ENCODE results near the gene HEPACAM2.

HEPACAM2 gene

DNA sequence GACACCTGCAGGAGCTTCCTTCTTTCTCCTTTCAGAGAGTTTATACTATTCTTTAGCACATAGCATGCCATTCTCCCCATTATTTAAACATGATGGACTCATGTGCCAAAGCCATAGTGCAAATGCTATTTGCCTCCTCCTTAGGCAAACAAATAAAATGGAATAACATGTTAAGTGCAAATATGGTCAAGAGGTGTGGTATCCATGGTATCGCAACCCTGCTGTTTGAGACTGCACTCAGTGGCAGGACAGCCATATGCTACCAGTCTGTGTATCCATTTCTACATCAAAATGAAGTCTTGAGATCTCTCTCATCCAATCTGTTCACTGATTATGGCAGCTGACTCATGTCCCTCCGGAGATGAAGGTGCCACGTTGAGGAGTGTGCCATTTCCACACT is 22.8 kb downstream of the HEPACAM2 start:
- in situ Hi-C loops (cut with MboI; ENCODE audit: low sequenced_read_pairs) = no loop called here

DNA sequence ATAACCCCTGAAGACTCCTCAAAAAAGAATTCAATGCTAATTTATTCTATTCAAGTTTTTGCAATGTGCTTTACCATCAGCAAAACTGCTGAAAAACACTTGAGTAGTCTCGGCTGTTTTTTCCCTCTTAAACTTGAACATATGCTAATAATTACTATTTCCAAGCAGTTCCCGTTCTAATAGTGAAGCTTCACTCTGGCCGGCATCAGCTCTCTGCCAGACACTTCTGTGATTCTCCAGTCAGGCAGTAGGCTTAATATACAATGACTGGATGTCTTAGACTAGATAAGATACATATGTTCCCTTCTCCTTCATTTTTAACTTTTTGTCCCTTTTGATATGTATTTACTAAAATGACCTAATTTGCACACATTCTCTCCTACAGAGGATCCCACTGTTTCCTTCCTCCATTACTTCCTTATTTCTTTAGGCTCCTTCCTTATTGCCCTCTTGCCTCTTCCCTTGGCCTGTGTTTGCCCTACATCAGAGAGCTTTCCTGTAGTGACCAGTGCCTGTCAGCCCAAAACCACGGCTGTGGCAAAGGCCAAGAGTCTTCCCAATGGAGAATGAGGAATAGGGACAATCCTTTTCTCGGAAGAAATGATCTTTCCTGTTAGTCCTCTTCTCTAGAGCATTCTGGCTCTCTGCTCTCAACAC is 23.5 kb downstream of the HEPACAM2 start:
- in situ Hi-C loops (cut with MboI; ENCODE audit: low sequenced_read_pairs) = no loop called here

DNA sequence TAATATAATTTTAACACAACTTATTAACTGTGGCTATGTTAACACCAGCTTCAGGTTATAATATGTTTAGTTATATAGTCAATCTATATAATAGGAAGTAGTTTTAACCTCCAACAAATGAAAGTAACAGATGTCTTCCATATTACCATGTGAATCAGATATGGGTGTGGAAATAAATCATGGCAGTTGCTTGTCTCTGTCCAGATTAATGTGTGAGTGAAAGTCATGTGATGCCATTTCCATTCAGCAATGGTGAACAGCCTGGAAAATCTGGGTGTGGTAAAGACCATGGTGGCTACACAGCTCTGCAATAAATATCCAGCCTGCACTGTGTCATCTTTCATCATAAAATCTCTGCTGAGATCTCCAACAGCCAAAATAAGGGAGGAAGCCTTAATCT is 27.8 kb downstream of the HEPACAM2 start:
- in situ Hi-C loops (cut with MboI; ENCODE audit: low sequenced_read_pairs) = no loop called here

DNA sequence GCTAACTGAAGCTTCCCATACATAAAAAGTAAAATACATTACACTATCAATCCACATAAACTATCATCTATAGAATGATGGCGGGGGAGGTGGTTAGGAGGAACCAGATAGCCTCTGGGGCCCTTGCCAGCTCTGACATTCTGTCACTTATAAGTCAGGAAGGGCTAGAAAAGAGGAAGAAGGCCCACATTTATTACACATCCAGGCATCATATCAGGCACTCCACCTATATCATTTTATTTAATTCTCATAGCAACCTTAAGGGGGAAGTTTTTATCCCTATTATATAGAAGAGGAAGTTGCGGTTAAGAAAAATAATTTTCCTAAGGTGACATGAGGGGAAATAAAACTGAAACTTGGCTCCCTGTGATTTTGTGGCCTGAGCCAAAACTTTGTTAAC is 29.9 kb downstream of the HEPACAM2 start:
- in situ Hi-C loops (cut with MboI; ENCODE audit: low sequenced_read_pairs) = no loop called here

DNA sequence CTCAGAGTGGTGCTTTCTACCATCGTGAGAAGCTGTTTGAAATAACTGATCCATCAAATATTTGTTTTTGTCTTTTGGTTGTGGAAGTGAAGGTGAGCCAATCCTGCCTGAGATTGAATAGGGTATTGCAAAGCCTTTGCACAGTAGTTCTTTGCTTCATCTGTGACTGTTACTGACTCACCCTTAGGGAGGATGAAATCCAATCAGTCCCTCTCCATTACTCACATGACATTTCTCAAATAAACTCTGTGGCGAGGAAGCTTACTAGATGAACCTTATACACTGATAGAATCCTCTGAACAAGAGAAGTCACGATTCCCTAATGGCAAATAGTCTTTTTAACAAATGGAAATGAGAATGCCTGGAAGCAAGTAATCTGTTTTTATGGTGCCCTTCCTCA is 31.9 kb downstream of the HEPACAM2 start:
- in situ Hi-C loops (cut with MboI; ENCODE audit: low sequenced_read_pairs) = no loop called here

DNA sequence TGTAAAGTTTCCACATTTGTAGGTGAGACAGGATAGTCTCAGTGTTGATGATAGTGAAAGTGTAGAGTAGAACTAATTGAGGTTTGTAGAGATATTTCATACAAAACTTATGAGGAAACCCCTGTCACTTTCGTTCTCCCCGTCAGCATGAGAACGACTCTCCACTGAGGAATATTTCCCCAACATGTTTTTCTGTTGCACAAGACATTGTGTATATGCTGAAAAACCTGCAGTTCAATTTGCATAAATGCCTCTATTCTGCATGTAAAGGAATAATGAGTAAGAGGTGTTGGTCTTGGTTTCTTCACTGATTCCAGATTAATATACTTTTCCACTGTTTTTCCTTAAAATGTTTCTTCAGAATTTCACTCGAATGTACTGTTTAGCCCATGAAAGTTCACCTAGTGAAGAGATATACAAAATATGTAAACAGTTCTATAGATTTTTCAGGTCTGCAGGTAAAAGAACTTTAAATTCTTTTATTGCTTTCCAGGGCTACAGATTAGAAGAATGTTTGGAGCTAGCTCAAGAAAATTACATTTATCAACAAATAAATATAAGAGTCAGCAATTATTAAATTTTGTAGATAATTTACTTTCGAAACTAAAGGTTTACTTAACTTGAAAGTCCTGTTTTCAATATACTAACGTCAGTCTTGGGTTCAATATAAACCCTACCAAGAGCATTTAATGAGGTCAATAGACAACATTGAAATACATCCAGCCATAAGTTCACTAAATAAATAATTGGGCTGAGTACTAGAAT is 37.2 kb downstream of the HEPACAM2 start:
- in situ Hi-C loops (cut with MboI; ENCODE audit: low sequenced_read_pairs) = no loop called here

DNA sequence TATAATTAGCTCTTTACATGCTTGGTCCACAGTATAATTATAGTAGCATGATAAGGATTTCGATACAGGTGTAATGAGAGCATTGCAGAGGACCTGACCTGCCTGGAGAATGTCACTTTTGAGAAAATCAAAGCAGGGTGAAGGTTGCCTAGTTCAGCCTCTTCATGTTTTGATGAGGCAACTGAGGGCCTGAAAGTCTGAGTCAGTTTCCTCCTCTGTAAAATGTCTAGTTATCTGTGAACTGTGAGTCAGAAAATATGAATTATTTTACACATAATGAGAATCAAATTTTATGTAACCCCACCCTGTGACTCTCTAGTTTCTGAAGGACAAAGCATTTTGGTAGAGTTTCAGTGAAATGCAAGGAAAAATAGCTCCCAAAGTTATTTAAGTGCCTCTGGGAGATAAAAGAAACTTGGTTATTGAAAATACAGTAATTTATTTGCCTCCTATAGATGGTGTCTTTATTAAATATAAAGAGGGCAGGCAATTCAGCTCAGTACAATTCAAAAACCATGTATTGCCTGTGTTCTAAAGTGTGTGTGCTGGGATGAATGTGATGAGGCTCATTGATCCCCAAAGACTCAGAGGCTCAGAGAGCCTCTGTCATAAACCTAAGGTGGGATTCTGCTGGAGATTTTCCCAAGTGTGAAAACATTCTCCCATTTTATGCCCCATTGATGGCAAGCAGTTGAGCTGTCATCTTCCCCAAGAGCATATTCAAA is 40.8 kb downstream of the HEPACAM2 start:
- in situ Hi-C loops (cut with MboI; ENCODE audit: low sequenced_read_pairs) = no loop called here

DNA sequence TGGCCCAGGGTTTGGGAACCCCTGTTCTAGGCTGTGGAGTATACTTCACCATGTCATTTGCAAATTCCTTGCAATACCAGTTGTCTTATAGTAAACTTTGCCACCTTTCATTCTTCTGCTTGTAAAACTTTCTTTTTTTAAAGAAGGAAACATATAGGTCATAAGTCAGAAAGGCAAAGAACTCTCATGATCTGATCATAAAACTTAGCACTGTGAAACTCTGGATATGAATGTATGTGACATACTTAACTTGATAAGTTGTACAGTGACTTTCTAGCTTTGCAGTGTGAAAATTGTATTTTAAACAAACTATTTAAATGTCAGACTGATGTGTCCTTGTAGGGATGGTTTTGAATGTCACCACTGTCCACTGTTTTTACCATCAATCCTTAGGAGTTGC is 47.1 kb downstream of the HEPACAM2 start:
- in situ Hi-C loops (cut with MboI; ENCODE audit: low sequenced_read_pairs) = no loop called here

DNA sequence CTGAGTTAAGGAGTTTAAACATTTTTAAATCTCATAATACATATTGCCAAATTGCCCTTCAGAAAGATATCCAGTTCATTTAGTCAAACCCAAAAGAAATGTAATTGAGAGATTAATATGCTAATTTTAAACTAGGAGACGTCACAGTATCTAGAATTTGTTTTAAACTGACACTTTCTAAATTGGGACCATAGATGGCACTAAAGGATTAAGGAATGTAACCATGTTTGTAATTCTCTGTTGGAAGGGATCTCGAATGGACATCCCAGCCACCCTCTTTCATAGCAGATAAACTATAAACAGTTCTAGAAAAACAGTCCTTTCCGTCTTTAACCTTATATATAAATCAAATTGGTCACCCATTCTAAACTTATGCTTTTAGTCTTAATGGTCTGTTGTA is 48.1 kb downstream of the HEPACAM2 start:
- in situ Hi-C loops (cut with MboI; ENCODE audit: low sequenced_read_pairs) = no loop called here

DNA sequence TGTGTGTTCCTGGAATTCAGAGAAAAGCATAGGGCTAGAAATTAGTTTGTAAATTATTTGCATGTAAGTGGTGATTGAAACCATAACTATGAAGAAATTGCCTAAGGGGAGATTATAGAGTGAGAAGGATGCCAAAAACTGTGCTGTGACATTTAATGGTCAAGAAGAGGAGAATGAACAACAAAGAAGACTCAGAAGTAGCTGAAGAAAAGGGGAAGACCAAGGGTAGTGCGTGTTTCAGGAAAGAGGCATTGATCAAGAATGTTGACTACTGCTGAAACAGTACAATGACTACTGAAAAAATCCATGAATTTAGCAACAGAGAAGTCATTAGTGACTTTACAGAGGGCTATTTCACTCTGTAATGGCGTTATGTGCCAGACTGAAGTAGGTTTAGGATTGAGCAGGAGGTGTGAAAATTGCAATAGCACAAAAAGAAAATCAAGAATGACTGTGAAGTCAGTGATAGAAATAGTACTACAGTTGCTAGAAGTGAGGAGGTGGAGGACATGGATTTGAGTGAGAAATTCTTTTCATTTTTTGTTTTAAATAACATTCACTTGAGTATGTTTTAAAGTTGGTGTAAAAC is 49.2 kb downstream of the HEPACAM2 start:
- in situ Hi-C loops (cut with MboI; ENCODE audit: low sequenced_read_pairs) = no loop called here

DNA sequence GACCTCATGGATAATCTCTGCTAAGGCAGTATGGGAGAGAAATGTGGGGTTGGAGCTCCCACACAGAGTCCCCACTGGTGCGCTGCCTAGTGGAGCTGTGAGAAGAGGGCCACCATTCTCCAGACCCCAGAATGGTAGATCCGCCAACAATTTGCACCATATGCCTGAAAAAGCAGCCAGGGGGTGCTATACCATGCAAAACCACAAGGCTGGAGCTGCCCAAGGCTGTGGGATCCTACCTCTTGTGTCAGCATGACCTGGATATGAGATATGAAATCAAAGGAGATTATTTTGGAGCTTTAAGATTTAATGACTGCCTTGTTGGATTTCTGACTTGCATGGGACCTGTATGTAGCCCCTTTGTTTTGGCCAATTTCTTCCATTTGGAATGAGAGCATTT is 51.0 kb downstream of the HEPACAM2 start:
- in situ Hi-C loops (cut with MboI; ENCODE audit: low sequenced_read_pairs) = no loop called here

DNA sequence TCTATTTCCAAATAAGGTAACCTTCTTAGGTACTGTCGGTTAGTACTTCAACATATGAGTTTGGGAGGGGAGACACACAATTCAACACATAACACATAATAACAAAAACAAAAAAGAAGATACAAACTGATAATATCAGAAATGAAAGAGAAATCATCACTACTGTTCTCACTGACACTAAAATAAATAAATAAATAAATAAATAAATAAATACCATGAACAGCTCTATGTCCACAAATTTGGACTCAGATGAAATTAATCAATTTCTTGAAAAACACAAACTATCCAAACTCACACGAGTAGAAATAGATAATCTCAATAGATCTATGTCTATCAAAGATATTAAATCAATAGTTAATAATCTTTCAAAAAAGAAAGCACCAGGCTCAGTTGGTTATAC is 53.6 kb downstream of the HEPACAM2 start:
- in situ Hi-C loops (cut with MboI; ENCODE audit: low sequenced_read_pairs) = no loop called here

DNA sequence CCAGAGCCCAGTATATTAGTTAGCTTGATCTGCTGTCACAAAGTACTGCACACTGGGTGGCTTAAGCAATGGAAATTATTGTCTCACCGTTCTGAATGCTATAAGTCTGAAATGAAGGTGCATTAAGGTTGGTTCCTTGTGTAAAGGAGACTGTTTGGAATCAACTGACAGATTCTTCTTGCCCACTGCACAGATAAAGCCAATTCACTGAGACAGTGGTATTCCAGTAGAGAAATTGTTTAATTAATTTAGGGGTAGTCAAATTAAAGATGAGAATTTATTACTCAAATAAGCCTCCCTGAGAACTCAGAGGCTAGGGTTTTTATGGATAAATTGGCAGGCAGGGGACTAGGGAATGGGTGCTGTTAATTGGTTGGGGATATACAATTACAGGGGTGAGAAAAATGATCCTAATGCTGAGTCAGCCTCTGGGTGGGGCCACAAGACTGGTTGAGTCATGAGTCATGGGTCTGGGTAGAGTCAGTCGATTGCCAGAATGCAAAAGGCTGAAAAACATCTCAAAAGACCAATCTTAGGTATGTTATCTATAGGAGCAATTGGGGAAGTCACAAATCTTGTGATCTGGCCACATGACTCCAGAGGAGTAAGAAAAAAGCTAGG is 54.6 kb downstream of the HEPACAM2 start:
- in situ Hi-C loops (cut with MboI; ENCODE audit: low sequenced_read_pairs) = no loop called here

DNA sequence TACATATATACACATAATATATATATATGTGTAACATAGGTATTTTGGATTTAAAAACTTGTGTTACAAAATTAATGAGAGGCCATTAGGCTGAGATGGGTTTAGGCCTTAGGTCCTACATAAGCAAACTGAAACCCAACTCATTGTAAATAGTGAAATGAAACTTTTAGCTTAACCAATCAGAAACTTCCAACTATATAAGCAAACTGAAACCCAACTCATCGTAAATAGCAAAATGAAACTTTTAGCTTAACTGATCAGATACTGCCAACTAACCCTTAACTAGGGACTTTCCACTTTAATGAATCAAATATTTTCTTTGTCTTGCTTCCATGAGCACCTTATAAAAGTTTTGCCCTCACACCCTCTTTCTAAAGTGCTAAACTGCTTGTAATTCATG is 60.8 kb downstream of the HEPACAM2 start:
- in situ Hi-C loops (cut with MboI; ENCODE audit: low sequenced_read_pairs) = no loop called here

DNA sequence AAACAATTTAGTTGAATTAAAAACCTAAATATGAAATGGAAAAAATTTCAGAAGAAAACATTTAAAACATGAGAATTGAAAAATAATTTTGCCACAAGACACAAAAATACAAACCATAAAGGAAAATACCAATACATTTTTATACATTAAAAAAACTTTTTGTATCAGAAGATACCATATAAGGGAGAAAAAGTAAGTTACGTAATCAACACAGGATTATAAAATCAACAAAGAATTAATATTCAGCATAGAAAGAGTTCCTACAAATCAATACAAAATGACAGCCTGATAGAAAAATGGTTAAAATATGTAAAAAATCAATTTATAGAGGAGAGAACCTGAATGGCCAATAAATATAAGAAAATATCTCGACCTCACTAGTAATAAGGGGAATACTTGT is 61.5 kb downstream of the HEPACAM2 start:
- in situ Hi-C loops (cut with MboI; ENCODE audit: low sequenced_read_pairs) = no loop called here

DNA sequence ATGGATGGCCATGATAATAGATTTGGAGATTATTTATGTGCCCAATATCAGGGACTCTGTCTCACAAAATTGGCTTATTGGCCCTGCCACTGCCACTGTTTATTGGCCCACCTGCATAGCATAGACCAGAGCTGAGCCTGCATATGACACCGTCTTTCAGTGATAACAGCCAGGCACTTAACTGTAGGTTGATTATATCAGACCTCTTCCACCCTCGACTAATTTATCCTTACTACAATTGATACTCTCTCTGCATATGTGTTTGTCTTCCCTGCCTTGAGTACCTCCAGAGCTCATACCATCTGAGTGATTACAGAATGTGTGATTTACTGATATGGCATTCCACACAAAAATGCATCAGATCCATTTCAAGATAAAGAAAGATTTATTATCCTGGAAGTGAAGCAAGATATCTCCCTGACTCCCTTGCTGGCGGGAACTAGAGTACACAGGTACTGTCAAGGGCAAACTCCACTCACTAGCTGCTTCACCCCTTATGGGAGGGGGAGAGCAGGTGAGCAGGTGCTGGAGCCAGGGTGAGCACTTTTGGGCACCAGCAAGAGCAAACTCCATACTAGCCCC is 65.0 kb downstream of the HEPACAM2 start:
- in situ Hi-C loops (cut with MboI; ENCODE audit: low sequenced_read_pairs) = no loop called here

DNA sequence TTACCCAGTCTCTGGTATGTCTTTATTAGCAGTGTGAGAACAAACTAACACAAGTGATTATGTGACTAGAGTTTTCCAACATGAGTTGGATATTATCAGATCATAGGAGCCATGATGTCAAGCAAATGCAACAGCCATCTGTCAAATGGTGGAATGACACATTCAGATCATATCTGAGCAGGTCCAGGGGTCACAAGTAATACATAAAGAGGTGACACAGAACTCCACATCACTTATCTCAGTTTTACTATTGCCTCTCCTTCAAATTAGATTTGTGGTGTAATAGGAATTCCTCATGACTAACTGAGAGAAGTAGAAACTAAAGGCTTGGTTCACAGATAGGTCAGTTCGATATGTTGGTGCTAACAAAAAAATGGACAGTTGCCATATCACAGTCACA is 65.9 kb downstream of the HEPACAM2 start:
- in situ Hi-C loops (cut with MboI; ENCODE audit: low sequenced_read_pairs) = no loop called here

DNA sequence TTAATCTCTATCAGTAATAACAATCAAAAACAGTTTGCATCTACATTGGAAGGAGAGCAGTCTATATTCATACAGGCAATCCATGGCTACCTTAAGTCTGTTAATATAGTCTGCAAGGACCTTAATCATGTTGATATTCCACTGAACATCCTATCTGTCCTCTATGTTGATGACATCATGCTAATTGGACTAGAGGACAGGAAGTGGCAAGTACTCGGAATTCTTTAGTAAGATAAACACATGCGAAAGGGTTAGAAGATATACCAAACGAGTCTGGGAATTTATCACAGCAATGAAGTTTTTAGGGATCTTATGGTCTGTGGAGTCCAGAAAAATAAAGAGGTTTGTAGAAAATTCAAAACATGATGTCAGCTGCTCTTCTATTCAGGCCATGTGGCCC is 66.8 kb downstream of the HEPACAM2 start:
- in situ Hi-C loops (cut with MboI; ENCODE audit: low sequenced_read_pairs) = no loop called here

DNA sequence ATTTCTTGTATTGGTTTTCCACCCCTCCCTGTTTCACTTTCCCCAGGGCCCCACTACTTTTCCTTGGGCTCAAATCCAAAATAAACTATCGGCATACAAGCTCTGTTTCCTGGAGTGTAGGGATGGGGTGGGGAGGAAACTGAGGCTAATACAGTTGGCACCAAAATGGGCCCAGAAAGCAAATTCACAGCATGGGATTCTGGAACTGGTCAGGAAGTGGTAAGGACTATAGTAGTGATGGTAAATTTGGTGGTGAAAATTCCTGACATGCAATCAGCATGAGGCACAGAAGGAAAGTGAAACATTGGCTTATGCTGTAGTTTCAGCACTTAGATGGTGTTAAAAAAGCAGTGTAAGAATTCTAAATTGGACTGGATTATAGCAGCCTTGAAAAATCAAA is 69.4 kb downstream of the HEPACAM2 start:
- in situ Hi-C loops (cut with MboI; ENCODE audit: low sequenced_read_pairs) = no loop called here

DNA sequence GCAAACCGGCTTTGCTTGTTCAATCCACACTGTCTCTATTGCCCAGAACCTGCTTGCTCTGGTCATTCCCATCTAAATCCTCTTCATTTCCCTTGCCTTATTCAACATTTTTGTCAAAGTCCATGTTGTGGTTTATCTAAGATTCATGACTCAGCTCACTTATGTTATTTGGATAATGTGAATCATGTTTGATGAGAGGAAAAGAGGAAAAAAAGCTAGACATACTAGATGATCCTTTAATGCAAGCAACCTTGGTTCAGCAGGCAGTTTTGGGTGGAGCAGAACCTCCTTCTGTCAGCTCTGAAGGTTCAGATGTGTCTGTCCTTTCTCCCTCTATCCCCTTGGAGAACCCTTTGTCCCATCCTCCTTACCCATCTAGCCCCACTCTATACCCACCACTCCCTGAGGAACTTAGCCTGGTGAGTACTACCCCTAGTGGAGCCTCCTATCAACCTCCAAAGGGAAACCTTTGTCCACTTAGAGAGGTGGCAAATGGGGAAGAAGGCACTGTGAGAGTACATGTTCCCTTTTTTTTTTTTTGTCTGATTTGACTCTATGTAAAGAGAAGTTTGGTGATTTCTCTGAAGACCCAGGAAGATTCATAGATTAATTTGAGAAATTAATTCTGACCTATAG is 76.0 kb downstream of the HEPACAM2 start:
- in situ Hi-C loops (cut with MboI; ENCODE audit: low sequenced_read_pairs) = no loop called here

Measured in hTERT RPE-1 (cell line).